RWPE2 (cell line): ENCODE measurements around the gene ZNF592.
A peak's percentile ranks its signal among the peaks of the same experiment; 100 is the strongest.

Experiments
- ATAC-seq: fragments of 200-7000 bp; cut with Tn5 transposase; 3 replicates; pipeline ENCODE4 v1.9.1; 2021; ENCODE audit warnings: low read depth
- DNase-seq: peaks from one replicate; pipeline ENCODE4 v3.0.0-alpha.2; 2020; ENCODE audit warnings: low spot score
- H3K27ac ChIP-seq: fragments of 450-650 bp; 2 replicates; pipeline ENCODE4 v1.5.1; 2017; ENCODE audit warnings: mild to moderate bottlenecking; ENCODE audit not compliant: poor library complexity, severe bottlenecking
- H3K27me3 ChIP-seq: fragments of 250-450 bp; sonication (Bioruptor Pico); 2 replicates; pipeline ENCODE4 v1.5.1; 2021; ENCODE audit warnings: mild to moderate bottlenecking, moderate library complexity; ENCODE audit not compliant: insufficient read depth, poor library complexity, severe bottlenecking
- H3K36me3 ChIP-seq: fragments of 250-450 bp; sonication (Bioruptor Pico); 2 replicates; pipeline ENCODE4 v1.5.1; 2020; ENCODE audit warnings: low read depth, mild to moderate bottlenecking, moderate library complexity
- H3K4me1 ChIP-seq: fragments of 250-450 bp; sonication (Bioruptor Pico); 2 replicates; pipeline ENCODE4 v1.5.1; 2021; ENCODE audit warnings: mild to moderate bottlenecking, moderate library complexity; ENCODE audit not compliant: insufficient read depth, poor library complexity, severe bottlenecking
- H3K4me3 ChIP-seq: fragments of 250-450 bp; sonication (Bioruptor Pico); 2 replicates; pipeline ENCODE4 v1.5.1; 2021; ENCODE audit warnings: mild to moderate bottlenecking, moderate library complexity; ENCODE audit not compliant: severe bottlenecking
- H3K9me3 ChIP-seq: fragments of 250-450 bp; sonication (Bioruptor Pico); 2 replicates; pipeline ENCODE4 v1.5.1; 2021; ENCODE audit warnings: mild to moderate bottlenecking, moderate library complexity; ENCODE audit not compliant: severe bottlenecking
- TF ChIP-seq, protein P1 (sequence below): fragments of 450-650 bp; IDR thresholded peaks from one replicate; pipeline ENCODE4 v1.5.1; 2017; ENCODE audit warnings: mild to moderate bottlenecking, moderate library complexity; ENCODE audit not compliant: poor library complexity, severe bottlenecking

Gene ZNF592

DNA sequence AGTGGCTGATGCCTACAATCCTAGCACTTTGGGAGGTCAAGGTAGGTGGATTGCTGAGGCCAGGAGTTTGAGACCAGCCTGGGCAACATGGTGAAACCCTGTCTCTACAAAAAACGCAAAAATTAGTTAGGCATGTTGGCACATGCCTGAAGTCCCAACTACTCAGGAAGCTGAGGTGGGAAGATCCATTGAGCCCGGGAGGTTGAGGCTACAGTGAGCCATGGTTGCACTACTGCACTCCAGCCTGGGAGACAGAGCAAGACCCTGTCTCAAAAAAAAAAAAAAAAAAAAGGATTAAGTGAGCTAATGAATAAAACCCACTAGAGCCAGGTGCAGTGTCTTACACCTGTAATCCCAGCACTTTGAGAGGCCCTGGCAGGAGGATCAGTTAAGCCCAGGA, 25.8 kb upstream of the ZNF592 start:
- DNase-seq (no peak), ATAC-seq (no peak)
- TF ChIP-seq, protein P1, sequence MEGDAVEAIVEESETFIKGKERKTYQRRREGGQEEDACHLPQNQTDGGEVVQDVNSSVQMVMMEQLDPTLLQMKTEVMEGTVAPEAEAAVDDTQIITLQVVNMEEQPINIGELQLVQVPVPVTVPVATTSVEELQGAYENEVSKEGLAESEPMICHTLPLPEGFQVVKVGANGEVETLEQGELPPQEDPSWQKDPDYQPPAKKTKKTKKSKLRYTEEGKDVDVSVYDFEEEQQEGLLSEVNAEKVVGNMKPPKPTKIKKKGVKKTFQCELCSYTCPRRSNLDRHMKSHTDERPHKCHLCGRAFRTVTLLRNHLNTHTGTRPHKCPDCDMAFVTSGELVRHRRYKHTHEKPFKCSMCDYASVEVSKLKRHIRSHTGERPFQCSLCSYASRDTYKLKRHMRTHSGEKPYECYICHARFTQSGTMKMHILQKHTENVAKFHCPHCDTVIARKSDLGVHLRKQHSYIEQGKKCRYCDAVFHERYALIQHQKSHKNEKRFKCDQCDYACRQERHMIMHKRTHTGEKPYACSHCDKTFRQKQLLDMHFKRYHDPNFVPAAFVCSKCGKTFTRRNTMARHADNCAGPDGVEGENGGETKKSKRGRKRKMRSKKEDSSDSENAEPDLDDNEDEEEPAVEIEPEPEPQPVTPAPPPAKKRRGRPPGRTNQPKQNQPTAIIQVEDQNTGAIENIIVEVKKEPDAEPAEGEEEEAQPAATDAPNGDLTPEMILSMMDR, result no peak
- Histone ChIP-seq H3K4me3 (no peak overlapping the region), H3K27me3 (no peaks in the 10 kb centered on the region), H3K36me3 (no peaks in the 10 kb centered on the region), H3K27ac (no peak overlapping the region), H3K4me1 (peaks cover 14% of the 10 kb centered on the region), H3K9me3 (no peaks in the 10 kb centered on the region)

DNA sequence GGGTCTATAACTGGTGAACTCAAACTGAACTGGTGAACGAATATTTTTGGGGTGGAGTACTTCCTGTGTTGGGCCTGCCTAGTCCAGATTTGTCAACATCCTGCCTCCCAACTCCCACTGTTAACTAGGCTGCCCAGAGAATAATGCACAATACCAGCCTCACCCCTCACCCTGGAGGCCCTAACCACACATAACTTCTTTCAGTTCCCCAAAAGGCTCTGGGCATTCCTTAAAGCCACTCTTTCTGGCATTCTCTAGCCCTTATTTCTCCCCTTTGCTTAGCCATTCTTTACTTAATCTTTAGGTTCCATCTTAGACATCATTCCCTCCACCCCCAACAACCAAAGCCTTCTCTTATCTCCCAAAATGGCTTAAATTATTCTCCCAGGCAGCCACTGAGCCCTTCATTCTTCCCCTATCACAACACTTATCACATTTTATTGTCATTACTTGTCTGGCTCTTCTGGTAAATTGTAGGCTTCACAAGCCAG, 23.3 kb upstream of the ZNF592 start:
- peak; percentile 72 for ATAC-seq
- no peaks in the 10 kb centered on the region for H3K36me3 ChIP-seq
- H3K4me3 ChIP-seq, result no peak overlapping the region
- H3K27me3 ChIP-seq, result no peaks in the 10 kb centered on the region
- TF ChIP-seq, protein P1, result no peak
- peak overlapping the region; percentile 25 for H3K27ac ChIP-seq
- no peaks in the 10 kb centered on the region for H3K9me3 ChIP-seq
- peaks cover 14% of the 10 kb centered on the region for H3K4me1 ChIP-seq
- DNase-seq, result no peak

DNA sequence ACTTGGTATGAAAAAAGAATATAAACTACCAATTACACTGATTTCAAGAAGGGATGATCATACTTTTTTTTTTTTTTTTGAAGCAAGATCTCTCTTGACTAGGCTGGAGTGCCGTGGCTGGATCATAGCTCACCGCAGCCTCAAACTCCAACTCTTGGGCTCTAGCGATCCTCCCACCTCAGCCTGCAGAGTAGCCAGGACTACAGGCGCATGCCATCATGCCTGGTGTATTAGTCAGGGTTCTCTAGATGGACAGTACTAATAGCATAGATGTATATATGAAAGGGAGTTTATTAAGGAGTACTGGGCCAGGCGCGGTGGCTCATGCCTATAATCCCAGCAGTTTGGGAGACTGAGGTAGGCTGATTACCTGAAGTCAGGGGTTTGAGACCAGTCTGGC, 21.0 kb upstream of the ZNF592 start:
- peak; percentile 58 for ATAC-seq
- TF ChIP-seq, protein P1, result no peak

DNA sequence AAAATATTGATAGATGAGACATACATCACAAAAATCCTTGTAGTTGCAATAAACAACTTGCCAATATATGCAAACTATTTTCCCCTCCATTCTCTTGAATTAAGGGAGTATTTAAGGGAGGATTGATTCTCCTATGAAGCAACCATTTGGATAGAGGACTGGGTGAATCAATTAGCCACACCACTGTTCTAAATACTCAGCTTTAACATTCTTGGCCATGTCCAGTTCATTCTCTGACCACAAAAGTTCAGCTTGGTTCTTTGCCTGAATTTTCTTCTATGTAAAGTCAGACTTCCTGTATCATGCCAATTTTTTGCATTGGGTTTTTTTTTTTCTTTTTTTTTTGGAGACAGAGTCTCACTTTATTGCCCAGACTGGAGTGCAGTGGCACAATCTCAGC, 16.6 kb upstream of the ZNF592 start:
- Histone ChIP-seq H3K4me1 (peaks cover 16% of the 10 kb centered on the region), H3K27me3 (no peaks in the 10 kb centered on the region)
- DNase-seq, result no peak

More for the DNA sequence above, 21.0 kb upstream of the ZNF592 start:
- Histone ChIP-seq H3K4me1 (peaks cover 12% of the 10 kb centered on the region), H3K27ac (no peak overlapping the region), H3K9me3 (no peaks in the 10 kb centered on the region), H3K4me3 (no peak overlapping the region), H3K27me3 (no peaks in the 10 kb centered on the region), H3K36me3 (no peaks in the 10 kb centered on the region)
- no peak for DNase-seq

More for the DNA sequence above, 16.6 kb upstream of the ZNF592 start:
- no peaks in the 10 kb centered on the region for H3K9me3 ChIP-seq
- H3K27ac ChIP-seq, result no peak overlapping the region
- no peak overlapping the region for H3K4me3 ChIP-seq
- no peaks in the 10 kb centered on the region for H3K36me3 ChIP-seq
- TF ChIP-seq, protein P1, result no peak
- ATAC-seq, result no peak
